Osteoblast (primary cell): ENCODE results near the gene SARDH. TPM values are rescaled to one million over a fixed set of nuclear protein-coding genes. Genes with fewer than 3 reads are reported as not detected.
A peak's percentile ranks its signal among the peaks of the same experiment; 100 is the strongest.

ENCODE experiments used
- DNase-seq: peaks from one replicate; pipeline ENCODE4 v3.0.0; 2011; ENCODE audit warnings: low spot score, mixed read lengths; ENCODE audit not compliant: insufficient read length; ENCODE audit errors: missing footprints
- H2AFZ ChIP-seq: 2 replicates; pipeline ENCODE4 v1.6.0; 2011; ENCODE audit warnings: mild to moderate bottlenecking, low read length
- H3K27ac ChIP-seq: 2 replicates; pipeline ENCODE4 v1.5.1; 2011; ENCODE audit warnings: mild to moderate bottlenecking, low read depth, low read length, moderate library complexity
- H3K27me3 ChIP-seq: 2 replicates; pipeline ENCODE4 v1.6.0; 2012; ENCODE audit warnings: mild to moderate bottlenecking, control low read depth, inconsistent platforms, low read length, moderate library complexity; ENCODE audit not compliant: insufficient read depth
- H3K36me3 ChIP-seq: 2 replicates; pipeline ENCODE4 v1.5.1; 2011; ENCODE audit warnings: mild to moderate bottlenecking, low read length, control low read depth, moderate library complexity; ENCODE audit not compliant: insufficient read depth
- H3K4me1 ChIP-seq: 2 replicates; pipeline ENCODE4 v1.5.1; 2011; ENCODE audit warnings: mild to moderate bottlenecking, low read length, control low read depth, moderate library complexity; ENCODE audit not compliant: insufficient read depth
- H3K4me2 ChIP-seq: 2 replicates; pipeline ENCODE4 v1.6.0; 2011; ENCODE audit warnings: mild to moderate bottlenecking, low read length; ENCODE audit not compliant: insufficient read depth
- H3K4me3 ChIP-seq: fragments of 200-600 bp; sonication (generic); 3 replicates; pipeline ENCODE4 v1.5.1; 2012; ENCODE audit warnings: mild to moderate bottlenecking, low read length, inconsistent platforms; ENCODE audit not compliant: insufficient read depth
- H3K79me2 ChIP-seq: 2 replicates; pipeline ENCODE4 v1.6.0; 2012; ENCODE audit warnings: mild to moderate bottlenecking, low read length, control low read depth, inconsistent platforms; ENCODE audit not compliant: insufficient read depth
- H3K9me3 ChIP-seq: 2 replicates; pipeline ENCODE4 v1.5.1; 2011; ENCODE audit warnings: low read depth, low read length, control low read depth
- H4K20me1 ChIP-seq: 2 replicates; pipeline ENCODE4 v1.6.0; 2012; ENCODE audit warnings: mild to moderate bottlenecking, low read length, control low read depth; ENCODE audit not compliant: insufficient read depth
- total RNA-seq: library from RNA; depleted of rRNA; stranded (reverse); fragments of >200 nt; gene quantifications from 2 replicates; pipeline ENCODE4 v1.2.3, GENCODE V29; 2012
- TF ChIP-seq, protein P1 (sequence below): IDR thresholded peaks from 2 replicates; pipeline ENCODE4 v1.5.1; 2011; ENCODE audit warnings: mild to moderate bottlenecking, low read depth, low read length, moderate library complexity; ENCODE audit errors: extremely low read depth

SARDH gene
- total RNA-seq, 1 donor = 5.4 TPM

DNA sequence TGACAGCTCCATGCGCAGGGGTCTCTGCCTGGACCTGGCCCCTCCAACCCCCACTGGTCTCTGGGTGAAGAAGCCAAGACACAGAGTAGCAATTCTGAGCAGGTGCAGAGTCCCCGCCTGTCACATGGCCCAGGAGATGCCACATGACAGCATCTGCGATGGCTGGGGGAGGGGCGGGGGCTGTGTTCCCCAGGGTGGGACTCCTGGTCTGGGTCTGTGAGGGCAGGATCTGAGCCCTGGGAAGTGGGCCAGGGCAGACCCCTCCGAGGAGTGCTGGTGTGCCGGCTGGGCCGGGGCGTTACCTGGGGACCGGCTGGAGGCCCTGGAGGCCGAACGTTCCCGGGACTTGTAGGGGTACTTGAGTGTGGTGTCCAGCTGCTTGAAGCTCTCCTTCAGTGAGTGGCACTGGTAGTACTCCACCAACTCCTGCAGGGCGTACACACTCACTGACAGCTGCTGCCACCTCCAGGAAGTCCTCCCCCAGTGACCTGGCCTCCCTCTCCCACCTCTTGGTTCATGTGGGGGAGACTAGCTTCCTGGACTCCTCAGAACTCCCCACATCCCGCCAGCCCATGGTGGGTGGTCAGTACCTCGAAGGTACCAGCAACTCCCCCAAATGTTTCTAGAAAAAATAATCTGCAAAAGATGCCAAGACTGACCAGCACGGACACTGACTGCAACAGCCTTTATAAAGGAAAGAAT is 32.1 kb upstream of the SARDH start:
- no peak overlapping the region for H3K27ac ChIP-seq
- no peak overlapping the region for H3K4me3 ChIP-seq
- H4K20me1 ChIP-seq = no peaks in the 10 kb centered on the region
- peaks cover 43% of the 10 kb centered on the region for H3K36me3 ChIP-seq
- no peaks in the 10 kb centered on the region for H3K4me1 ChIP-seq
- no peaks in the 10 kb centered on the region for H3K79me2 ChIP-seq
- no peaks in the 10 kb centered on the region for H3K27me3 ChIP-seq
- no peak overlapping the region for H2AFZ ChIP-seq
- H3K9me3 ChIP-seq = peaks cover 7% of the 10 kb centered on the region
- peak; percentile 90 for DNase-seq
- TF ChIP-seq, protein P1, sequence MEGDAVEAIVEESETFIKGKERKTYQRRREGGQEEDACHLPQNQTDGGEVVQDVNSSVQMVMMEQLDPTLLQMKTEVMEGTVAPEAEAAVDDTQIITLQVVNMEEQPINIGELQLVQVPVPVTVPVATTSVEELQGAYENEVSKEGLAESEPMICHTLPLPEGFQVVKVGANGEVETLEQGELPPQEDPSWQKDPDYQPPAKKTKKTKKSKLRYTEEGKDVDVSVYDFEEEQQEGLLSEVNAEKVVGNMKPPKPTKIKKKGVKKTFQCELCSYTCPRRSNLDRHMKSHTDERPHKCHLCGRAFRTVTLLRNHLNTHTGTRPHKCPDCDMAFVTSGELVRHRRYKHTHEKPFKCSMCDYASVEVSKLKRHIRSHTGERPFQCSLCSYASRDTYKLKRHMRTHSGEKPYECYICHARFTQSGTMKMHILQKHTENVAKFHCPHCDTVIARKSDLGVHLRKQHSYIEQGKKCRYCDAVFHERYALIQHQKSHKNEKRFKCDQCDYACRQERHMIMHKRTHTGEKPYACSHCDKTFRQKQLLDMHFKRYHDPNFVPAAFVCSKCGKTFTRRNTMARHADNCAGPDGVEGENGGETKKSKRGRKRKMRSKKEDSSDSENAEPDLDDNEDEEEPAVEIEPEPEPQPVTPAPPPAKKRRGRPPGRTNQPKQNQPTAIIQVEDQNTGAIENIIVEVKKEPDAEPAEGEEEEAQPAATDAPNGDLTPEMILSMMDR = no peak
- H3K4me2 ChIP-seq = no peak overlapping the region

DNA sequence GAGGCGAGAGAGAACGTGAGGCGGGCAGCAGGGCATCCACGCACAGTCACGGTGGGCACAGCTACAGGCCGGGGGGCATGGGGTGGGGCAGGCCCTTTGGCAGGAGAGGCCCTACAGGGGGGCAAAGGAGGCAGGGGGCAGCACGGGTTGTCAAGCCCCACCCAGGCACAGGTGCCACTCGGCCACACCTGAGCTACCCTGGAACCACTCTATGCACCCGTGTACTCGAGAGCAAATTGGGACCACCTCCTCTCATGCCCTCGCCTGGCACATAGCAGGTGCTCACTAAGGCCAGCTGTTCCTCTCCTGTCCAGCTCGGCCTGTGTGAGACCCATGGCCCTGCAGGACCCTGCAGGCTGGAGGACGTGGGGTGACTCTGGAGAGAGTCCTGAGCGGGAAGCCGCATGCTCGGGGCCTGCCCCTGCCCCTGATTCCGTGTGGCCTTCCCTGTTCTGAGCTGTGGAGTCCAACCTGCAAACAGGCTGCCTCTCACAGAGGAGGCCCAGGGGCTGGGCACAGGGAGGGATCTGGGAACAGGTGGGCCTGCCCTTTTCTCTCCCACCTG is 31.4 kb upstream of the SARDH start:
- H3K4me2 ChIP-seq = no peak overlapping the region
- H3K79me2 ChIP-seq = no peaks in the 10 kb centered on the region
- no peak overlapping the region for H2AFZ ChIP-seq
- peaks cover 37% of the 10 kb centered on the region for H3K36me3 ChIP-seq
- no peaks in the 10 kb centered on the region for H4K20me1 ChIP-seq
- H3K27me3 ChIP-seq = no peaks in the 10 kb centered on the region
- peaks cover 7% of the 10 kb centered on the region for H3K9me3 ChIP-seq
- TF ChIP-seq, protein P1 = no peak
- H3K27ac ChIP-seq = no peak overlapping the region
- no peaks in the 10 kb centered on the region for H3K4me1 ChIP-seq
- DNase-seq = peak; percentile 71
- no peak overlapping the region for H3K4me3 ChIP-seq

DNA sequence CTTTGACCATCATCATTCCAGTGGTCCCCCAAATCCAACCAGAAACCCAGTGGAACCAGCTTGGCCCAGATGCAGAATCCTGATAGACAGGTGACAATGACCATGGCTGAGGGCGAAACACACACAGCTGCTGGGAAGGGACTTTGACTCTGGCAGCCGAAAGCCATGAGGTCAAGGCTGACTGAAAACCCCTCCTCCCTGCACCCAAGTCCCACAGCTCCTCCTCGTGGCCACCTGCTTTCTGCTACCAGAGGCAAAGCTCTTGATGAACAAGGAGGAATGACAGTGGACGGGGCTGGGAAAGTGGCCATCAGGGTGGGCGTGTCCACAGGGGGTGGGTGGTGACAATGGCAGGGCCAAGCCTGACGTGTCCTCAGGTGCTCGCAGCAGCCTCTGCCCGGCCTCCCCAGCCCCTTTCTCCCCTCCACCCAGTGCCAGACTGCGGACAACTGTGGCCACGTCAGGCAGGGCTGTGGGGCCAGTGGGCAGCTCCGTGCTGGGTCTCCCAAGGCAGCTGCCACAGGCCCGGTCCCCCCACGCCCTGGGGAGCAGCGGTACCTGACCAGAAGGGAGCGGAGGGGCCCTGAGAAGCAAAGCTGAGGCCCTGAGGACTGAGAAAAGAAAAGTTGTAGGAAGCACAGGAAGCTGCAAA is 30.8 kb upstream of the SARDH start:
- Histone ChIP-seq H3K4me2 (no peak overlapping the region), H3K27me3 (no peaks in the 10 kb centered on the region), H3K9me3 (peaks cover 7% of the 10 kb centered on the region), H3K36me3 (peaks cover 31% of the 10 kb centered on the region), H2AFZ (no peak overlapping the region), H3K4me3 (no peak overlapping the region), H3K79me2 (no peaks in the 10 kb centered on the region), H4K20me1 (no peaks in the 10 kb centered on the region), H3K4me1 (peaks cover under 1% of the 10 kb centered on the region), H3K27ac (no peak overlapping the region)
- TF ChIP-seq, protein P1 = no peak
- DNase-seq = peak; percentile 85

DNA sequence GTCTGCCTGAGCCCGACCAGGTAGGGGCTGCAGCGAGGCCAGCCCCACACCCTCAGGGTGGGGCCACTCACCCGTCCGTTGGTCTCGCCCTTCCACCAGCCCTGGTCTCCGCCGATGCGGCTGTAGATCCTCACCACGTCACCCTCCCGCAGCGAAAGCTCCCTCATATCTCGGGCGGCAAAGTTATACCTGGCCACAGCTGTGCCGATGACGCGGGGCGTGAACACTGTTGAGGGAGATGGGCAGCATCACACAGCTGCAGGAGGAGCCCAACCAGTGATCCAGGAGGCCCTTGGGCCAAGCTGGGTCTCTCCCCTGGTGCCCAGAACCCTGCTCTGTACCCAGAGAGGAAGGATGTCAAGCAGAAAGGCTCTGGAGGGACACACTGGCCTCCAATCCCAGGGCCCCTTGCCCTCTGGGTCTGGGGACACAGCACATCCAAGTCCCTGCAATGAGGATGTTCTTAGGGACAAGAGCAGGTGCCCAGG is 30.3 kb upstream of the SARDH start:
- TF ChIP-seq, protein P1 = no peak
- Histone ChIP-seq H3K4me3 (no peak overlapping the region), H4K20me1 (peaks cover 2% of the 10 kb centered on the region), H2AFZ (no peak overlapping the region), H3K9me3 (peaks cover 7% of the 10 kb centered on the region), H3K4me1 (peaks cover 6% of the 10 kb centered on the region), H3K36me3 (peaks cover 26% of the 10 kb centered on the region), H3K27ac (no peak overlapping the region), H3K4me2 (no peak overlapping the region), H3K79me2 (no peaks in the 10 kb centered on the region), H3K27me3 (no peaks in the 10 kb centered on the region)
- peak; percentile 71 for DNase-seq
